ENCODE data around the gene LMX1B.

Gene LMX1B

GRCh38 chr9:126612326-126612812 lies 1.4 kb upstream of the LMX1B start:
- ChIA-PET CTCF (interaction anchor here (1.3 to 4.6 kb wide), 4 partner anchors 24 to 171 kb away, joined by 3 to 35 read pairs (median 4); no protein-coding TSS in a partner anchor), POLR2A (no interaction called here)
- DNase-seq (ENCODE audit: low read depth, low spot score), result no peak
- TF ChIP-seq, protein P1, sequence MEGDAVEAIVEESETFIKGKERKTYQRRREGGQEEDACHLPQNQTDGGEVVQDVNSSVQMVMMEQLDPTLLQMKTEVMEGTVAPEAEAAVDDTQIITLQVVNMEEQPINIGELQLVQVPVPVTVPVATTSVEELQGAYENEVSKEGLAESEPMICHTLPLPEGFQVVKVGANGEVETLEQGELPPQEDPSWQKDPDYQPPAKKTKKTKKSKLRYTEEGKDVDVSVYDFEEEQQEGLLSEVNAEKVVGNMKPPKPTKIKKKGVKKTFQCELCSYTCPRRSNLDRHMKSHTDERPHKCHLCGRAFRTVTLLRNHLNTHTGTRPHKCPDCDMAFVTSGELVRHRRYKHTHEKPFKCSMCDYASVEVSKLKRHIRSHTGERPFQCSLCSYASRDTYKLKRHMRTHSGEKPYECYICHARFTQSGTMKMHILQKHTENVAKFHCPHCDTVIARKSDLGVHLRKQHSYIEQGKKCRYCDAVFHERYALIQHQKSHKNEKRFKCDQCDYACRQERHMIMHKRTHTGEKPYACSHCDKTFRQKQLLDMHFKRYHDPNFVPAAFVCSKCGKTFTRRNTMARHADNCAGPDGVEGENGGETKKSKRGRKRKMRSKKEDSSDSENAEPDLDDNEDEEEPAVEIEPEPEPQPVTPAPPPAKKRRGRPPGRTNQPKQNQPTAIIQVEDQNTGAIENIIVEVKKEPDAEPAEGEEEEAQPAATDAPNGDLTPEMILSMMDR (IDR thresholded peaks at IDR 0.05; ENCODE audit: insufficient read depth, low read length, missing control alignments), result no peak
- H3K4me3 ChIP-seq (ENCODE audit: low read depth, low read length), result no peak overlapping the region

GRCh38 chr9:126612813-126613641 lies 701 bp upstream of the LMX1B start:
- CTCF ChIA-PET, result interaction anchor here (0.7 to 1.5 kb wide), 3 partner anchors 169 to 171 kb away, joined by 3 to 6 read pairs (median 3); no protein-coding TSS in a partner anchor

DNA sequence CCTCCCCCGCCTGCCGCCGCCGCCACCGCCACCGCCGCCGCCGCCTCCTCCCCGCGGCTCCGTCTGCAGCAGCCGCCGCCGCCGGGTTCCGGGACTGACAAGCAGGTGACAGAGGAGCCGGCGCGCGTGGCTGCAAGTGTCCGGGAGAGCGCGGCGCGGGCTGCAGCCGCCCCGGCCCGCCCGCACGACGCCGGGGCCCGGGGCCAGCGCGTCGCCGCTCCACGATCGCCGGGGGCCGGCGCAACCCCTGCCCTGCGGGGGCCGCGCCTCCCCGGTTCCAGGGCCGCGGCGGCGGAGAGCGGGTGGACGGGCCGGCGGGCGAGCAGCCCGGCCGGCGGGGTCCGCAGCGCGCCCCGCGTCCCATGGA lies 343 bp downstream of the LMX1B start:
- TF ChIP-seq, protein P1 (IDR thresholded peaks at IDR 0.05; ENCODE audit: insufficient read depth, low read length, missing control alignments), result no peak
- no peak for DNase-seq (ENCODE audit: low read depth, low spot score)
- H3K4me3 ChIP-seq (ENCODE audit: low read depth, low read length), result no peak overlapping the region
- ChIA-PET POLR2A (no interaction called here), CTCF (interaction anchor here (1.5 kb wide), 1 partner anchor 168 kb away, joined by 6 read pairs; no protein-coding TSS in a partner anchor)

More at GRCh38 chr9:126612813-126613641, 701 bp upstream of the LMX1B start:
- POLR2A ChIA-PET, result no interaction called here
- TF ChIP-seq, protein P1 (IDR thresholded peaks at IDR 0.05; ENCODE audit: insufficient read depth, low read length, missing control alignments), result no peak
- no peak overlapping the region for H3K4me3 ChIP-seq (ENCODE audit: low read depth, low read length)
- DNase-seq (ENCODE audit: low read depth, low spot score), result no peak

GRCh38 chr9:126614455-126615244 lies 922 bp downstream of the LMX1B start:
- no peak overlapping the region for H3K4me3 ChIP-seq (ENCODE audit: low read depth, low read length)
- POLR2A ChIA-PET, result no interaction called here
- no peak for DNase-seq (ENCODE audit: low read depth, low spot score)
- CTCF ChIA-PET, result no interaction called here
- TF ChIP-seq, protein P1 (IDR thresholded peaks at IDR 0.05; ENCODE audit: insufficient read depth, low read length, missing control alignments), result no peak

GRCh38 chr9:126615245-126615790 lies 1.6 kb downstream of the LMX1B start:
- no peak for DNase-seq (ENCODE audit: low read depth, low spot score)
- CTCF ChIA-PET, result no interaction called here
- POLR2A ChIA-PET, result no interaction called here
- no peak overlapping the region for H3K4me3 ChIP-seq (ENCODE audit: low read depth, low read length)
- TF ChIP-seq, protein P1 (IDR thresholded peaks at IDR 0.05; ENCODE audit: insufficient read depth, low read length, missing control alignments), result no peak

Data from AG04449 (cell line).